HEK293 (cell line): ENCODE measurements around the gene MYT1.

Experiments used
- CTCF ChIA-PET: fragments of 350-600 bp; formaldehyde crosslinking; extraction: SDS; loops from one replicate; lab custom pipeline; 2021; ENCODE audit warnings: antibody characterized with exemption; lab: Yijun Ruan, JAX
- POLR2A ChIA-PET: fragments of 300-600 bp; formaldehyde crosslinking; extraction: SDS; loops from one replicate; lab custom pipeline; 2020; ENCODE audit warnings: antibody characterized with exemption, inconsistent platforms; lab: Yijun Ruan, JAX
- H3K27ac ChIP-seq: fragments of 200-500 bp; sonication (Bioruptor generic); 2 replicates; pipeline ENCODE4 v1.5.1; 2014; ENCODE audit warnings: low read depth, low read length, control low read depth, inconsistent platforms; ENCODE audit errors: extremely low read depth
- H3K36me3 ChIP-seq, 2 experiments: fragments of 200-500 bp in 1 of 2; sonication (Bioruptor generic) in 1 of 2; 1 replicate in 1 of 2; 2 replicates in 1 of 2; pipeline ENCODE4 v1.5.1; 2014 to 2017; ENCODE audit warnings: inconsistent platforms in 2 of 2, low read length in 2 of 2; ENCODE audit not compliant: control insufficient read depth in 2 of 2, insufficient read depth in 1 of 2
- H3K4me1 ChIP-seq: fragments of 200-500 bp; sonication (Bioruptor generic); 2 replicates; pipeline ENCODE4 v1.5.1; 2014; ENCODE audit warnings: mild to moderate bottlenecking, low read length, inconsistent platforms; ENCODE audit not compliant: control insufficient read depth, insufficient read depth
- H3K4me3 ChIP-seq: 2 replicates; pipeline ENCODE4 v1.5.1; 2011; ENCODE audit warnings: low read depth, mild to moderate bottlenecking, control low read depth, low read length, moderate library complexity
- H3K9me3 ChIP-seq: fragments of 200-500 bp; sonication (Bioruptor generic); 2 replicates; pipeline ENCODE4 v1.5.1; 2014; ENCODE audit warnings: low read depth, low read length, inconsistent platforms; ENCODE audit not compliant: control insufficient read depth, insufficient read depth
- BCL6B ChIP-seq: fragments of 450-650 bp; formaldehyde crosslinking; IDR thresholded peaks from 2 replicates; pipeline ENCODE4 v1.5.1; 2017; ENCODE audit warnings: missing biosample characterization, missing genetic modification characterization
- ELK4 ChIP-seq: IDR thresholded peaks from 2 replicates; pipeline ENCODE4 v1.6.1; 2011; ENCODE audit warnings: mild to moderate bottlenecking, low read depth, low read length, borderline replicate concordance
- KLF10 ChIP-seq: fragments of 450-650 bp; IDR thresholded peaks from 2 replicates; pipeline ENCODE4 v1.5.1; 2018; ENCODE audit warnings: missing biosample characterization, mild to moderate bottlenecking, missing genetic modification characterization
- OSR2 ChIP-seq: fragments of 450-650 bp; formaldehyde crosslinking; IDR thresholded peaks from 2 replicates; pipeline ENCODE4 v1.5.1; 2016; ENCODE audit warnings: missing biosample characterization, missing genetic modification characterization
- REST ChIP-seq: fragments of 450-650 bp; formaldehyde crosslinking; IDR thresholded peaks from 2 replicates; pipeline ENCODE4 v1.5.1; 2016; ENCODE audit warnings: missing biosample characterization, missing genetic modification characterization
- SCRT2 ChIP-seq: fragments of 450-650 bp; formaldehyde crosslinking; IDR thresholded peaks from 2 replicates; pipeline ENCODE4 v1.5.1; 2016; ENCODE audit warnings: missing biosample characterization, missing genetic modification characterization
- SP7 ChIP-seq: fragments of 450-650 bp; formaldehyde crosslinking; IDR thresholded peaks from 2 replicates; pipeline ENCODE4 v1.5.1; 2016; ENCODE audit warnings: missing biosample characterization, missing genetic modification characterization
- ZBTB20 ChIP-seq: fragments of 450-650 bp; formaldehyde crosslinking; IDR thresholded peaks from 2 replicates; pipeline ENCODE4 v1.5.1; 2016; ENCODE audit warnings: missing biosample characterization, missing genetic modification characterization
- ZBTB21 ChIP-seq: fragments of 450-650 bp; formaldehyde crosslinking; IDR thresholded peaks from 2 replicates; pipeline ENCODE4 v1.5.1; 2017; ENCODE audit warnings: missing biosample characterization, missing genetic modification characterization
- ZFP37 ChIP-seq: fragments of 450-650 bp; formaldehyde crosslinking; IDR thresholded peaks from 2 replicates; pipeline ENCODE4 v1.5.1; 2016; ENCODE audit warnings: missing biosample characterization, missing genetic modification characterization
- ZIC2 ChIP-seq: fragments of 450-650 bp; formaldehyde crosslinking; IDR thresholded peaks from 2 replicates; pipeline ENCODE4 v1.5.1; 2016; ENCODE audit warnings: missing biosample characterization, missing genetic modification characterization
- ZNF175 ChIP-seq: fragments of 450-650 bp; formaldehyde crosslinking; IDR thresholded peaks from 2 replicates; pipeline ENCODE4 v1.5.1; 2016; ENCODE audit warnings: missing biosample characterization, missing genetic modification characterization
- ZNF221 ChIP-seq: fragments of 450-650 bp; formaldehyde crosslinking; IDR thresholded peaks from 2 replicates; pipeline ENCODE4 v1.5.1; 2017; ENCODE audit warnings: missing biosample characterization, missing genetic modification characterization, borderline replicate concordance
- ZNF426 ChIP-seq: fragments of 450-650 bp; formaldehyde crosslinking; IDR thresholded peaks from 2 replicates; pipeline ENCODE4 v1.5.1; 2017; ENCODE audit warnings: missing biosample characterization, missing genetic modification characterization, mild to moderate bottlenecking, inconsistent platforms, moderate library complexity
- ZNF449 ChIP-seq: fragments of 450-650 bp; formaldehyde crosslinking; IDR thresholded peaks from 2 replicates; pipeline ENCODE4 v1.5.1; 2017; ENCODE audit warnings: missing biosample characterization, mild to moderate bottlenecking, missing genetic modification characterization, moderate library complexity
- ZNF513 ChIP-seq: fragments of 450-650 bp; IDR thresholded peaks from 2 replicates; pipeline ENCODE4 v1.5.1; 2018; ENCODE audit warnings: missing biosample characterization, missing genetic modification characterization
- ZNF580 ChIP-seq: fragments of 450-650 bp; formaldehyde crosslinking; IDR thresholded peaks from 2 replicates; pipeline ENCODE4 v1.5.1; 2016; ENCODE audit warnings: missing biosample characterization, missing genetic modification characterization
- ZNF830 ChIP-seq: fragments of 450-650 bp; IDR thresholded peaks from 2 replicates; pipeline ENCODE4 v1.5.0; 2018; ENCODE audit warnings: missing biosample characterization, missing genetic modification characterization, low read depth, mild to moderate bottlenecking, moderate library complexity
- ZNF843 ChIP-seq: fragments of 450-650 bp; formaldehyde crosslinking; IDR thresholded peaks from 2 replicates; pipeline ENCODE4 v1.5.1; 2016; ENCODE audit warnings: missing biosample characterization, missing genetic modification characterization

Gene MYT1

GRCh38 chr20:64191002-64191401, 26.8 kb downstream of the MYT1 start:
- no peak overlapping the region for H3K27ac ChIP-seq
- H3K4me1 ChIP-seq = no peaks in the 10 kb centered on the region
- POLR2A ChIA-PET = no interaction called here
- CTCF ChIA-PET = no interaction called here
- H3K4me3 ChIP-seq = no peak overlapping the region
- TF ChIP-seq ZNF513 (tag by site-specific recombination) = no peak
- no peak for TF ChIP-seq ZNF175 (tag by site-specific recombination)
- no peak for TF ChIP-seq ZNF221
- TF ChIP-seq SCRT2 (tag by site-specific recombination) = no peak
- no peak for TF ChIP-seq ELK4
- no peak for TF ChIP-seq OSR2 (tag by site-specific recombination)
- TF ChIP-seq SP7 (tag by site-specific recombination) = no peak
- TF ChIP-seq ZNF449 (tag by site-specific recombination) = no peak
- TF ChIP-seq ZFP37 = no peak
- TF ChIP-seq ZNF830 (tag by site-specific recombination) = no peak
- no peak for TF ChIP-seq KLF10 (tag by site-specific recombination)
- no peak for TF ChIP-seq ZNF843 (tag by site-specific recombination)
- TF ChIP-seq ZBTB21 (tag by site-specific recombination) = no peak
- no peak for TF ChIP-seq ZBTB20 (tag by site-specific recombination)
- no peak for TF ChIP-seq ZIC2
- TF ChIP-seq BCL6B (tag by site-specific recombination) = no peak
- TF ChIP-seq ZNF426 (tag by site-specific recombination) = no peak
- H3K36me3 ChIP-seq = no peaks in the 10 kb centered on the region
- no peaks in the 10 kb centered on the region for H3K9me3 ChIP-seq

- ChIA-PET POLR2A (no interaction called here), CTCF (no interaction called here)
- no peaks in the 10 kb centered on the region for H3K36me3 ChIP-seq
- peak; percentile 98 for TF ChIP-seq REST (tag by site-specific recombination)
- TF ChIP-seq SCRT2 (tag by site-specific recombination) = no peak
- no peak for TF ChIP-seq ZNF580 (tag by site-specific recombination)
- H3K9me3 ChIP-seq = no peaks in the 10 kb centered on the region
- H3K27ac ChIP-seq = no peak overlapping the region
- H3K4me1 ChIP-seq = no peaks in the 10 kb centered on the region
- H3K4me3 ChIP-seq = no peak overlapping the region
Measured at GRCh38 chr20:64192406-64192805, 28.2 kb downstream of the MYT1 start.
